Activated CD4-positive, alpha-beta T cell treated with anti-CD3 and anti-CD28 coated beads for 4 hours (primary cell): ENCODE data around the gene DRAXIN.

Source experiments
- DNase-seq, 2 donors: peaks; one replicate each; pipeline ENCODE4 v3.0.0-alpha.2; 2020

DRAXIN gene, protein sequence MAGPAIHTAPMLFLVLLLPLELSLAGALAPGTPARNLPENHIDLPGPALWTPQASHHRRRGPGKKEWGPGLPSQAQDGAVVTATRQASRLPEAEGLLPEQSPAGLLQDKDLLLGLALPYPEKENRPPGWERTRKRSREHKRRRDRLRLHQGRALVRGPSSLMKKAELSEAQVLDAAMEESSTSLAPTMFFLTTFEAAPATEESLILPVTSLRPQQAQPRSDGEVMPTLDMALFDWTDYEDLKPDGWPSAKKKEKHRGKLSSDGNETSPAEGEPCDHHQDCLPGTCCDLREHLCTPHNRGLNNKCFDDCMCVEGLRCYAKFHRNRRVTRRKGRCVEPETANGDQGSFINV

GRCh38 chr1:11691302-11691914, at the start of gene DRAXIN:
TSS of gene DRAXIN (plus strand) at chr1:11691710. CDS start at chr1:11706259, 14,549 bp downstream.
- DNase-seq: no peak

DNA sequence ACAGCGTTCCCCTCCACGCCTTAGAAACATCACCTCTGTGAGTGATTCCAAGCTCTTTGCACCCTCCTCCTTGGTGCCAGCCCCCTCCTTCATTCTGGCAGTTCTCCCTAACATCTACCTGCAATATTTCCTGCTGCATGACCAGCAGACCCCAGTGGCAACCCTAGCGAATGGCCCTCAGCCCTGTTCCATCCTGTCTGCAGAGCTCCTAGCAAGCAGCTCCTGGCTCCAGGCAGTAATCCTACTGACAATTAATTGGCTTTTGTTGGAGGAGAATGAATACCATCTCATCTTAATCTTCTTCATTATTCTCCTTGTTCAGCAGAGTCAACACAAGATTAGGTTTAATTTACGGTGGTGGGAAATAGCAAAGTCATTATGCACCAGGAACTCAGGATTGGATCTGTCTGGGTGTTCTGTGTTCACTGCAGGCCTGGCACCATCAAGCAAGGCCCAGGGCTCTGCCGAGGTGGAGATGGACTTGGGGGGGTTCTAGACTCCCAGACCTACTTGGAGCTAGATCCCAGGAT, 49.7 kb upstream of the DRAXIN start:
- DNase-seq: no peak

DNA sequence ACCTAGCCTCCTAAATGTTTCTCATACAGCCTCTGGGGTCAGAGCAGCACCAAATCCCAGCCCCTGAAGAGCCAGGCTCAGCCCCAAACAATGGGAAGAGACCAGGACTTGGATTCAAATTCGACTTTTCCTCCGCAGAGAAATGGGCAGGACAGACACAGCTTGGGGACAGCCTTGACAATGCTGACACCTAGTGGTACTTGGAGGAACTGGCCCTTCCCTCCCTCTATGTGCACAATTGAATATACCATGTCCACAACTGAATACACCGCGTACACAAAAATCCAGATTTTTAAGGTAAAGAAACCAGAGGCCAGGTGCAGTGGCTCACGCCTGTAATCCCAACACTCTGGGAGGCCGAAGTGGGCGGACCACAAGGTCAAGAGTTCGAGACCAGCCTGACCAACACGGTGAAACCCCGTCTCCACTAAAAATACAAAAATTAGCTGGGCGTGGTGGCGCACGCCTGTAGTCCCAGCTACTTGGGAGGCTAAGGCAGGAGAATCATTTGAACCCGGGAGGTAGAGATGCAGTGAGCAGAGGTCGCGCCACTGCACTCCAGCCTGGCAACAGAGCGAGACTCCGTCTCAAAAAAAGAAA, 49.0 kb upstream of the DRAXIN start:
- peak; percentile 54 to 77 for DNase-seq

DNA sequence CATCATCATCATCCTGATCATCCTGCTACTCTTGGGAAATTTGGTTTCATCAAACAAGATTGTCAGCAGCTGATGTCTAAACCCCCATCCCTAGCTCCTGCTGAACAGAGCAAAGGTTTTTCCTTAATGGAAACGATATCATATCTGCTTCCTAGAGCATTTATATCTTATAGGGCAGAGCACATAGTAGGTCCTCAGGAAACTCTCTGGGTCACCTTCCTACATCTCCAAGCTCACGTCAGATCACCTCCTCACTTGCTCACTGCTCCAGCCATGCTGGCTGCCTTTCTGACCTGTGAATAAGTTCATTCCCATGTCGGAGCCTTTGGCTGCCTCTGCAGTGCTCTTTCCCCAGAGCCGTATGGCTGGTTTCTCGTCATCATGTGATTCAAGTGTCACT, 47.7 kb upstream of the DRAXIN start:
- DNase-seq: no peak

GRCh38 chr1:11645270-11645669, 46.2 kb upstream of the DRAXIN start:
- no peak for DNase-seq

DNA sequence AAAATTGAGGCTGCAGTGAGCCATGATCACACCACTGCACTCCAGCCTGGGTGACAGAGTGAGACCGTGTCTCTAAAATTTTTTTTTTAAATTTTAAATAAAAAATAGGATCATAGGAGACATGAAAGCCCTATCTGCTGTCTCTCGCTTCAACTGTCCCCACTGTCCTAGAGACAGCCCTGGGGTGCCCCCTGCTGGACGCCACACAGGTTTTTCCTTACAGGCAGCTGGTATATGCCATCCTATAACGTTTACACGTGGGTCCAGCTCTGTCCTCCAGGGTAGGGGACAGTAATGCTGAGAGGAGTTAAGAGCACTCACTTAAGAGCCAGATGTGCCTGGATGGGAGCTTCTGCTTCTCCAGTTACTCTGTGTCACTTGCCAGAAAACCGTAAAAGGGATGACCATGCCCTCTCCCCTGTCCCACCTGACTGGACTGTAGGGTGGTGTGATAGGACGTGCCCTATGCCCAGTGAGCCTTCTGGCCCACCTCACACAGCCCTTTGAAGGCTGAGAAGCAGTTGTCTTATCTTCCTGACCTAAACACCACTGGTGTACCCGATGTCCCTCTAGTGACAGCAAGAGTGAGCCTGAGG, 45.7 kb upstream of the DRAXIN start:
- peak; percentile 80 to 81 for DNase-seq

DNA sequence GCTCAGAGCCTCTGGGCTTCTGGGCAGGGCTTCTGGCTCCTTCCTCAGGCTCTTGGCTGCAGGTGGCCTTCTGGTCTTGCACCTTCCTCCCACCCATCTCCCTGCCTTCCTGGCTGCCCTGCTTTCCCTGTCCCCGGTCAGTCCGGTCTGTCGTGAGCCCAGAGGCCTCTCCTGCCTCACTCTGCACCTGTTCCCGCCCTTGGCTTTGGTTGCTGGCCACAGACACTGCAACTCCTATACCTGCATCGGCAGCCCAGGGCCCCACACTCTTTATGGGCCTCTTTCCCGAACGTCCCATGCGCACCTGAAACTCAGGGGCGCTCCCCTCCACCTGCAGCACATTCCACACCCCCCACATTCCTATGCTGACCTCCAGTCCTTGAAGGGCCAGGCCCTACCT, 45.2 kb upstream of the DRAXIN start:
- no peak for DNase-seq

DNA sequence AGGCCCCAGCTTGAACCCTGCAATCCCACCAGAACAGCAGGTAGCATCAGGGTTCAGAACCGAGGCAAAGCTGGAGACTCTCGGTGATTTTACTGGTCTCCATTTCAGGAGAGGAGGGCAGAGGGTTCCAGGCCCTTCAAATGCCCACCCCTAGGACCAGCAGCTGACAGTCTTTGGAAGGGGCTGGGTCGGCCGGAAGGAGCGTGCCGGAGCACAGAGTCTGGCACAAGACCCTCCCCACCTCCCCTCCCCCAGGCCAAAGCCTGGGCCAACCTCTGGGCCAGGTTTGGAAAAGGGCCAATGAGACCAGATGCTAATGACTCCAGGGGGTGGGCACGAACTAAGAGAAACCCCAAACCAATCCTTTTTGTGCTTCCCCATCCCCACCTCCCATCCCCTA, 44.2 kb upstream of the DRAXIN start:
- DNase-seq: no peak

GRCh38 chr1:11648039-11648438, 43.5 kb upstream of the DRAXIN start:
- no peak for DNase-seq

- peak in 1 of 2 donors; percentile 26 for DNase-seq
Observed at GRCh38 chr1:11648732-11649158, 42.8 kb upstream of the DRAXIN start.

GRCh38 chr1:11649237-11649623, 42.3 kb upstream of the DRAXIN start:
- no peak for DNase-seq

DNA sequence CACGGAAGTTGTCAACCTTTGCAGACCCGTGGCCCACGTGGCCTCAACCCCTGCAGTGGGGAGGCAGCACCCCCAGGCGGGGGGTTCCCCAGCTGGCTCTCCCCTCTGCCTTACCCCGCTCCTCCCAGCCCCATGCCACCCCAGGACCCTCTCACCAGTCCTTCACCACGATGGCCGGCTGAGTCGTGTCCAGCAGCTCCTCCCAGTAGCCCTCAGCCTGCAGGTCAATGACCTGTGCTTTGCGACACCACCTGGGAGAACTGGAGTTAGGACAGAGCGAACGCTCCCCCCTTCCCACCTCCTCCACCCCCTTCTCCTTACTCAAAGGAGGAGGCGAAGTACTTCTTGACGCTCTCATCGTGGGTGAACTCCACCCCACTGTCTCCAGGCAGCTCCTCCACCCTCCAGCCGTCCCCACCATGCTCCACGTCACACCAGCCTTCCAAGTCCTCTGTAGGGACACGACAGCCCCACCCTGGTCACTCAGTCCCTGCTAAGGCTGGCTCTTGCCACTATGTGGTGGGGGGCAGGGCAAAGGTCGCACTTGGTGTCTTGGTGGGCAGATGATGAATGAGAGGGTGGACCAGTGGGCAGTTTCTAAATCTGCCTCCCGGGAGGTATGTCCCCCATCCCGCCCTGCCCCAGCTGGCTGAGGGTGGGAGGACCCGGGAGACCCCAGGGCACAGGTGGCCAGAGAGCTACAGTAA, 41.7 kb upstream of the DRAXIN start:
- DNase-seq: no peak

DNA sequence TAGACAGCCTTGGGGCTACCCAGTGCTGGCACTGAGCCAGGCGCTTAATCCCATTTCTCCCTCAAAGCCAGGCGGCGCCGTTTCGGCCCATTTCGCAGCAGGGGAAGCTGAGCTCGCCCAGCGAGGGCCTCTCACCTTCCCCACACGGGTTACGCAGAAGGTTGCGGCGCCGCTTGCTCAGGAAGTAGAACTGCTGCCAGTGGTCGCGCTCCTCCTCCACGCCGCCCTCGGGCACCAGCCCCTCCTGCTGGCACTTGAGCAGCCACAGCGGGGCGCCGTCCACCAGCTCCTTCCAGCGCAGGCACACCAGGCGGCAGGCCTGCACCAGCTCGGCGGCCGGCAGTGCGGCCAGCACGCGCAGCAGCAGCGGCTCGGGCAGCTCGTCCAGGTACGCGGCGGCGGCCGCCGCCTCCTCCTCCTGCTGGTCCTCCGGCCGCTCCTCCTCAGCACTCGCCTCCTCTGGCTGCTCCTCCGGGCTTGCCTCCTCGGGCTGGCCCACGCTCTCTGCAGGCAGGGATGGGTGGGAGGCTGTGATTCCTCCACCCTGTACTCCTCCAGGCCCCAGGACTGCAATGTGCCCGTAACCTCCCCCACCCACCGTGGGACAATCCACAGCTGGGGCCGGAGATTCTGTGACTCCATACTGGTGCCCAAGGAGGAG, 41.0 kb upstream of the DRAXIN start:
- DNase-seq: peak; percentile 61 to 75

DNA sequence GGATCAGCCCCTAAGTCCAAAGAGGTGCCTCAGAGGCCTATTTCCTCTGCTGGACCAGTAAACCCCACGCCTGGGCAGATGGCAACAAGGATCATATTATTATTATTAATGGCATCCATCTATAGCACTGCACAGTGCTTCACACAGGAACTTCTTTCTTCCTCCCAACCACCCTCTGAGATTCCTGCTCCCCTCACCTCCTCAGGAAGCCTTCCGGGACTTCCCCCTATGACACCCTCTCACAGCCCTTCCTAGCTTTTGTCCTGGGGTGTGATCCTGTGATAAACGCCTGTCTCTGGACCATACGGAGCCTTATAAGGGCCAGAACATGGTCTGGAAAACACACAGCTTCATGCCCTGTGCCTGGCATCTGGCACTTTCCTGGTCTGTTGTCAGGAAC, 40.5 kb upstream of the DRAXIN start:
- DNase-seq: no peak

DNA sequence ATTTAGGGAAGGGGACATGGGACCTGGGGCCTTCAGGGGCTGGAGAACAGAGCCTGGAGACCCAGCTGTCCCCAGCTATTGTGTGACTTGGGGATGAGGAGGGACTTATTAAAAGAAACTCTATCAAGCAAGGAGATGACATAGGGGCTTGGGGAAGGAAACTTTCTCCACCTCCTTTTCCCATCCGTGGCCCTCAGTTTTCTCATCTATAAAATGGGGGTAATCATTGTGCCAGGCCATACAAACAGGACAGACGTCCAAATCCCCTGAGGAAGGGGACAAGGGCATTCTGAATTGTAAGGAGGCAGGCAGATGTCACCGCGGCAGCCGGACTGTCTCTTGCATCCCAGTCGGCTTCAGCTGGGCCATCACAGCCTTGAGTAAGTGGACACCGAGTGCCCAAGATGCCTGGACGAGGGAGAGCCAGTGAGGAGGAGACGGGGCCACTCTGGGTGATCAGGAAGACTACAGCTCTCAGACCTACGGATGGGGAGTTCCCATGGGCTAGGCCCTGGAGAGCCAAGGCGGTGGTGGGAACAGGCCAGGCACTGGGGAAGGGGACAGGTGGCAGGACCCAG, 39.2 kb upstream of the DRAXIN start:
- no peak for DNase-seq

DNA sequence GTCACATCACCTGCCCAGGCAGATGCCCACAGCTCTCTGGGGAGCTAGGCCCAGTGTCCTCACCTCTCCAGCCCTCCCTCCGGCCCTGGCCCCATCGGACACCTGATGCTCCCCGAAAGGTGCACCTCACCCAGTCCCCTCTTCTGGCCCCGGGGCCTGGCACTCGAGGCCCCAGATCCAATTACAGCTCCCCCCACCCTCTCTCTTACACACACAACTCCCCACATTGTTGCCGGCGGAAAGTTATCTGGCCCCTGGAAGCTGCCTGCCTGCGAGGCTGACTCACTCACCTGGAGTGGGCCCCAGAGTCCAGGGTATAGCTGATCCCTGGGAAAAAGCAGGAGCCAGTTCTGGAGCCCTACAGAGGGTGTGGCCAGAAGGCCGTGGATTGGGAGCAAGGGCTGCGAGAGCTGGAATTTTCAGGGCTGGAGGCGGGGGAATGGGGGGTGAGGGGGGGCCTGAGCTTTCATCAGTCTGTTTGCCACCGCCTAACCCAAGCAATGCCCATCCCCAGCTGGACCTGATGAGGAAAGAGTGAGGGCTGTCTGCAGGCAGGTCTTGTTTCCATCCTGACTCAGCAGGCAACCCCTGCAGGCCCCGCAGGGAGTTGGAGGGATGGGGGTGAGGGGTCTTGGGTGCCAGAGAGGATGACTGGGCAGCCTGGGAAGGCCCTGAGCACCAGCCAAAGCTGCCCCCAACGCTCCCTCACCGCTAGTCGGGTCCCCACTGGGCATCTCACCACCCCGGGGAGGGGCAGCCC, 38.2 kb upstream of the DRAXIN start:
- no peak for DNase-seq

- DNase-seq: no peak
Observed at GRCh38 chr1:11653861-11654136, 37.7 kb upstream of the DRAXIN start.

GRCh38 chr1:11654137-11654938, 37.2 kb upstream of the DRAXIN start, which contains the start of the genes FBXO2 and FBXO44:
TSS of gene FBXO2 (minus strand) at chr1:11654429. CDS start at chr1:11654340, 89 bp downstream.
TSS of gene FBXO44 (plus strand) at chr1:11654877. CDS start at chr1:11655836, 959 bp downstream.
- DNase-seq: peak; percentile 66 to 73

GRCh38 chr1:11654939-11655808, 36.3 kb upstream of the DRAXIN start:
- DNase-seq: no peak
